ENCODE measurements around the gene MAGED1.
"Not testable (repeated sequence)": the region's sequence is repeated elsewhere in the genome, so short reads cannot be mapped to it uniquely, and the experiment has no call there.

MAGED1 gene

GRCh38 chrX:51894697-51895336, 1.4 kb downstream of the MAGED1 start:
- DNase-seq (ENCODE audit: low read depth in 2 of 2), result no peak

GRCh38 chrX:51896626-51897025, 3.2 kb downstream of the MAGED1 start:
- DNase-seq (ENCODE audit: low read depth in 2 of 2), result no peak

GRCh38 chrX:51899741-51900140, 6.3 kb downstream of the MAGED1 start:
- no peak for DNase-seq (ENCODE audit: low read depth in 2 of 2)

GRCh38 chrX:51902510-51903050, 9.2 kb downstream of the MAGED1 start:
- no peak for DNase-seq (ENCODE audit: low read depth in 2 of 2)

- not testable (repeated sequence) for DNase-seq (ENCODE audit: low read depth in 2 of 2)
These were observed 11.7 kb downstream of the MAGED1 start for GRCh38 chrX:51905152-51905551.

- DNase-seq (ENCODE audit: low read depth in 2 of 2), result no peak
These were observed 12.3 kb downstream of the MAGED1 start for GRCh38 chrX:51905711-51906110.

GRCh38 chrX:51917604-51918003, 24.2 kb downstream of the MAGED1 start:
- DNase-seq (ENCODE audit: low read depth in 2 of 2), result no peak

GRCh38 chrX:51922561-51922960, 29.1 kb downstream of the MAGED1 start:
- DNase-seq (ENCODE audit: low read depth in 2 of 2), result no peak

- DNase-seq (ENCODE audit: low read depth in 2 of 2), result no peak
These were observed 38.2 kb downstream of the MAGED1 start for GRCh38 chrX:51931566-51932150.

All from stimulated activated CD8-positive, alpha-beta memory T cell treated with anti-CD3 and anti-CD28 coated beads, Interleukin-2, amount 100 ng/mL, for 1 hour (primary cell).